ENCODE measurements around the gene CMTM8. TPM values are rescaled to one million over a fixed set of nuclear protein-coding genes. Genes with fewer than 3 reads are reported as not detected.

The CMTM8 gene
- total and polyA plus RNA-seq, 2 of the 8 experiments (the other 6 are each of a cell fraction or from before 2014, with no cell fraction given), result 10.5 to 22.4 TPM

- TF ChIP-seq RBBP5 (IDR thresholded peaks at IDR 0.05; ENCODE audit: borderline replicate concordance, low read depth, low read length), result peak; percentile 77; the same call in 1 of the 2 replicates
Measured at GRCh38 chr3:32401556-32402081, 163.1 kb downstream of the CMTM8 start (continued).
